Prostate gland (tissue), 2 donors: ENCODE measurements around the gene ADCY1. TPM values are rescaled to one million over a fixed set of nuclear protein-coding genes. Genes with fewer than 3 reads are reported as not detected.

Experiments used
- DNase-seq: peaks from one replicate; pipeline ENCODE4 v3.0.0-alpha.2; 2019; ENCODE audit warnings: low spot score
- H3K27ac ChIP-seq, 2 donors: fragments of 200-600 bp; sonication (generic); 2 replicates each; pipeline ENCODE4 v1.5.1; 2017 to 2019
- H3K27me3 ChIP-seq: fragments of 200-600 bp; sonication (generic); replicated peaks from 2 replicates; pipeline ENCODE4 v1.5.1; 2019; ENCODE audit not compliant: insufficient read depth
- H3K36me3 ChIP-seq, 2 donors: fragments of 200-600 bp; sonication (generic); 1 replicate in 1 of 2; 2 replicates in 1 of 2; pipeline versions ENCODE4 v1.5.1 to v1.8.1; 2017 to 2019
- H3K4me1 ChIP-seq: fragments of 200-600 bp; sonication (generic); replicated peaks from 2 replicates; pipeline ENCODE4 v1.5.1; 2019
- H3K4me3 ChIP-seq, 2 donors: fragments of 200-600 bp; sonication (generic); 2 replicates each; pipeline ENCODE4 v1.5.1; 2017 to 2019
- H3K9me3 ChIP-seq: fragments of 200-600 bp; sonication (generic); 2 replicates; pipeline ENCODE4 v1.5.1; 2017
- CTCF ChIP-seq, 4 experiments: fragments of 200-600 bp in 2 of 4; fragments of 450-650 bp in 2 of 4; sonication (generic) in 2 of 4; IDR thresholded peaks; 1 replicate in 3 of 4; 2 replicates in 1 of 4; pipeline ENCODE4 v1.5.1; 2016 to 2019; ENCODE audit warnings: antibody characterized with exemption in 4 of 4, mild to moderate bottlenecking in 2 of 4, moderate library complexity in 2 of 4
- POLR2A ChIP-seq: fragments of 450-650 bp; IDR thresholded peaks from one replicate; pipeline ENCODE4 v1.6.1; 2016; ENCODE audit warnings: antibody characterized with exemption, mild to moderate bottlenecking
- POLR2AphosphoS5 ChIP-seq: sonication (generic); formaldehyde crosslinking; IDR thresholded peaks from one replicate; pipeline ENCODE4 v1.6.1; 2017; ENCODE audit warnings: antibody characterized with exemption
- WGBS: methylation state at CpG from one replicate; pipeline ENCODE4 v1.1.5; 2018; 5-methylcytosine and 5-hydroxymethylcytosine counted together
- intact Hi-C: fragments of 100-400 bp; cut with DNase I; formaldehyde crosslinking; loops from one replicate; pipeline ENCODE4 v1.14.2; 2022
- total RNA-seq, 2 donors: library from RNA; depleted of rRNA; stranded (reverse); fragments of >200 nt; gene quantifications; one replicate each; pipeline ENCODE4 v1.1.0, GENCODE V29; 2016

Gene ADCY1
- total RNA-seq, 2 donors from 2014 or later: 4.5 to 17.0 TPM

- no peak for TF ChIP-seq POLR2AphosphoS5
- no peak for TF ChIP-seq CTCF (IDR thresholded peaks at IDR 0.05)
- TF ChIP-seq POLR2A: no peak
- H3K9me3 ChIP-seq: no peaks in the 10 kb centered on the region
- 90% methylated on average over 7 of the region's 7 CpGs for WGBS
- intact Hi-C loops: no loop called here
- no peak for DNase-seq
- H3K27ac ChIP-seq: no peak overlapping the region
- H3K27me3 ChIP-seq: no peaks in the 10 kb centered on the region
- H3K36me3 ChIP-seq: no peaks in the 10 kb centered on the region
- H3K4me1 ChIP-seq: no peaks in the 10 kb centered on the region
- H3K4me3 ChIP-seq: no peak overlapping the region
Observed at GRCh38 chr7:45682836-45683555, 108.8 kb downstream of the ADCY1 start.

- 95% methylated on average over 13 of the region's 13 CpGs for WGBS
- intact Hi-C loops: no loop called here
- no peak overlapping the region for H3K27ac ChIP-seq
- H3K4me1 ChIP-seq: no peaks in the 10 kb centered on the region
- TF ChIP-seq POLR2A: no peak
- TF ChIP-seq POLR2AphosphoS5: no peak
- TF ChIP-seq CTCF (IDR thresholded peaks at IDR 0.05): no peak
- H3K9me3 ChIP-seq: no peaks in the 10 kb centered on the region
- no peak for DNase-seq
- H3K36me3 ChIP-seq: no peaks in the 10 kb centered on the region
- no peaks in the 10 kb centered on the region for H3K27me3 ChIP-seq
- H3K4me3 ChIP-seq: no peak overlapping the region
Observed at GRCh38 chr7:45683556-45684148, 109.5 kb downstream of the ADCY1 start.

GRCh38 chr7:45684910-45685618, 110.9 kb downstream of the ADCY1 start:
- peak overlapping the region; percentile 2 to 68 for H3K27ac ChIP-seq
- H3K36me3 ChIP-seq: no peaks in the 10 kb centered on the region
- peak; percentile 49 for DNase-seq
- no peaks in the 10 kb centered on the region for H3K4me1 ChIP-seq
- H3K9me3 ChIP-seq: no peaks in the 10 kb centered on the region
- no peaks in the 10 kb centered on the region for H3K27me3 ChIP-seq
- intact Hi-C loops: no loop called here
- no peak overlapping the region for H3K4me3 ChIP-seq
- 55% methylated on average over 8 of the region's 8 CpGs for WGBS
- TF ChIP-seq POLR2AphosphoS5 (peak; percentile 38), CTCF (IDR thresholded peaks at IDR 0.05) (no peak)

DNA sequence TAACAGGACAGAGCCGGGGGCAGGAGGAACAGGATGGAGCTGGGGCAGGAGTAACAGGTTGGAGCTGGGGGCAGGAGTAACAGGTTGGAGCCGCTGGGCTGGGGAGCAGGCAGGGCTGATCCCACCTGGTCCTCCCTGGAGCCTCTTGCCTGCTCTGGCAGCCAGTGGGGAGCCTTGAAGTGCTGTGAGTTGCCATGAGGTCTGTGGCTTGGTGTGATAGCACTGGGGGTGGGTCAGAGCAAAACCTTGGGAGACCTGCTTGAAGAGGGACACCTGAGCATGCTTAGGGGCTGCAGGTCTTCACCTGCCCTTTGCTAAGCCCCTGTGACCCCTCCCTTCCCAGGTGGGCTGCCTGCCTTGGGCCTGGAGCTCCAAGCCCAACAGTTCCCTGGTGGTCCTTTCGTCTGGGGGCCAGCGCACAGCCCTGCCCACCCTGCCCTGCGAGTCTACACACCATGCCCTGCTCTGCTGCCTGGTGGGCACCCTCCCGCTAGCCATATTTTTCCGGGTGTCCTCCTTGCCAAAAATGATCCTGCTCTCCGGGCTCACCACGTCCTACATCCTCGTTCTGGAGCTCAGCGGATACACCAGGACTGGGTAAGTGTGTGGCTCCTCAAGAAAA, 111.6 kb downstream of the ADCY1 start:
- no peaks in the 10 kb centered on the region for H3K9me3 ChIP-seq
- intact Hi-C loops: no loop called here
- H3K4me3 ChIP-seq: no peak overlapping the region
- H3K27ac ChIP-seq: peak overlapping the region in 1 of 2 donors; percentile 68
- H3K4me1 ChIP-seq: no peaks in the 10 kb centered on the region
- 89% methylated on average over 11 of the region's 11 CpGs for WGBS
- no peak for DNase-seq
- no peaks in the 10 kb centered on the region for H3K27me3 ChIP-seq
- H3K36me3 ChIP-seq: no peaks in the 10 kb centered on the region
- TF ChIP-seq POLR2A: no peak
- no peak for TF ChIP-seq CTCF (IDR thresholded peaks at IDR 0.05)
- no peak for TF ChIP-seq POLR2AphosphoS5
